PC-3 (cell line): ENCODE data around the gene TBX1.

Experiments
- EZH2 ChIP-seq: fragments of 300-600 bp; sonication (generic); IDR thresholded peaks from one replicate; pipeline ENCODE4 v1.6.1; 2017; ENCODE audit warnings: antibody characterized with exemption, mild to moderate bottlenecking, low read length; ENCODE audit not compliant: unreplicated experiment
- EZH2phosphoT487 ChIP-seq: fragments of 300-600 bp; sonication (generic); IDR thresholded peaks from 2 replicates; pipeline ENCODE4 v1.6.1; 2018; ENCODE audit warnings: mild to moderate bottlenecking, antibody characterized with exemption, low read length, borderline replicate concordance
- TF ChIP-seq, protein P1 (sequence below): fragments of 300-600 bp; sonication (generic); conservative IDR thresholded peaks from 2 replicates; pipeline ENCODE4 v1.5.1; 2017; ENCODE audit warnings: antibody characterized with exemption, low read depth, mild to moderate bottlenecking, low read length

DNA sequence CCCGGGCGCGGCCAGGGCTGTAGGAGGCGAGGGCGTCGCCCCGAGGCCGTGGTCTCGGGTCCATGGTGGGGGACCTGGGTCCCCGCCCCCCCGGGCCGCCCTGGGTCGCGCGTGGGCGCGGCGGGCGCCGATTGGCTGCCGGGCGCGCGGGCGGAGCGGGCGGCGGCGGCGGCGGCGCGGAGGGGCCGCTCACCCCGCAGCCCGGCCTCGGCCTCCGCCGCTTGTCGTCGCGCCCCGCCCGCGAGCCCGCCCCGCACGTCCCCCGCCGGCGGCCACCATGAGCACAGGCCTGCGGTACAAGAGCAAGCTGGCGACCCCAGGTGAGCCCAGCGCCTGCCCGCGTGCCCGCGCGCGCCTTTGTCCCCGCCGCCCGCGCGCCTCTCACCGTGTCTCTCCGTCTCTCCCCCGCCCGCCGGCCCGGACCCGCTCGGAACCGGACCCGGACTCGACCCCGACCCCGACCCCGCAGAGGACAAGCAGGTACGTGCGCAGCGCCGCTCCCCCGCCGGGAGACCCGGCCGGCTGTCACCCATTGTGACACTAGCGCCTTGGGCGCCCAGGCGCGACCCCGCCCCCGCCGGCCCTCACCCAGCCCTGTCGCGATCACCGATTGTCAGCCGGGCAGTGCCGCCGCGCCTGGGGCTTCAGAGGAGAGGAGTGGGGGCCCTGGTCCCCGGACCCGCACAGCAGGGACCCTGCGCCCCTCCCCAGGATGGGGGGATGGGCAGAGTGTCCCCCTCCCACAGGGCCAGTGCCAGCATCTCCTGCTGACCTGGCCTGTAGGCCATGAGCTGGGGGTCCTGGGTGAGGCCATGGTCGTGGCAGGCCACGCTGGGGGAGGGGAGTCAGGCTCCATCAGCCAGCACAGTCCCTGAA lies 46.0 kb upstream of the TBX1 start, which contains the start of gene SEPTIN5:
- TF ChIP-seq, protein P1, sequence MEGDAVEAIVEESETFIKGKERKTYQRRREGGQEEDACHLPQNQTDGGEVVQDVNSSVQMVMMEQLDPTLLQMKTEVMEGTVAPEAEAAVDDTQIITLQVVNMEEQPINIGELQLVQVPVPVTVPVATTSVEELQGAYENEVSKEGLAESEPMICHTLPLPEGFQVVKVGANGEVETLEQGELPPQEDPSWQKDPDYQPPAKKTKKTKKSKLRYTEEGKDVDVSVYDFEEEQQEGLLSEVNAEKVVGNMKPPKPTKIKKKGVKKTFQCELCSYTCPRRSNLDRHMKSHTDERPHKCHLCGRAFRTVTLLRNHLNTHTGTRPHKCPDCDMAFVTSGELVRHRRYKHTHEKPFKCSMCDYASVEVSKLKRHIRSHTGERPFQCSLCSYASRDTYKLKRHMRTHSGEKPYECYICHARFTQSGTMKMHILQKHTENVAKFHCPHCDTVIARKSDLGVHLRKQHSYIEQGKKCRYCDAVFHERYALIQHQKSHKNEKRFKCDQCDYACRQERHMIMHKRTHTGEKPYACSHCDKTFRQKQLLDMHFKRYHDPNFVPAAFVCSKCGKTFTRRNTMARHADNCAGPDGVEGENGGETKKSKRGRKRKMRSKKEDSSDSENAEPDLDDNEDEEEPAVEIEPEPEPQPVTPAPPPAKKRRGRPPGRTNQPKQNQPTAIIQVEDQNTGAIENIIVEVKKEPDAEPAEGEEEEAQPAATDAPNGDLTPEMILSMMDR = no peak
- TF ChIP-seq EZH2 (no peak), EZH2phosphoT487 (no peak)
